HG03565 (cell line): ENCODE results near the gene SLC49A3.
"Not testable (repeated sequence)": the region's sequence is repeated elsewhere in the genome, so short reads cannot be mapped to it uniquely, and the experiment has no call there.

ENCODE experiments used
- ATAC-seq: cut with Tn5 transposase; IDR thresholded peaks from one replicate; pipeline ENCODE4 v1.9.1; 2021; ENCODE audit warnings: mild to moderate bottlenecking, moderate library complexity; ENCODE audit not compliant: unreplicated experiment

SLC49A3 gene

GRCh38 chr4:681736-682451 lies 7.1 kb downstream of the SLC49A3 start:
- no peak for ATAC-seq

- ATAC-seq, result no peak
Measured at GRCh38 chr4:680928-681645, 7.9 kb downstream of the SLC49A3 start.

GRCh38 chr4:680551-680927 lies 8.4 kb downstream of the SLC49A3 start:
- ATAC-seq, result no peak

GRCh38 chr4:680091-680490 lies 8.9 kb downstream of the SLC49A3 start:
- ATAC-seq, result no peak

GRCh38 chr4:679629-680028 lies 9.3 kb downstream of the SLC49A3 start:
- no peak for ATAC-seq

- ATAC-seq, result no peak
Measured at GRCh38 chr4:679104-679481, 9.9 kb downstream of the SLC49A3 start.

- ATAC-seq, result no peak
Measured at GRCh38 chr4:678331-679103, 10.4 kb downstream of the SLC49A3 start.

GRCh38 chr4:677431-678293 lies 11.3 kb downstream of the SLC49A3 start:
- no peak for ATAC-seq

GRCh38 chr4:676871-677235 lies 12.1 kb downstream of the SLC49A3 start:
- ATAC-seq, result no peak

GRCh38 chr4:675980-676870 lies 12.7 kb downstream of the SLC49A3 start:
- no peak for ATAC-seq

GRCh38 chr4:675036-675882 lies 13.7 kb downstream of the SLC49A3 start:
- ATAC-seq, result no peak

GRCh38 chr4:674172-675035 lies 14.5 kb downstream of the SLC49A3 start, which contains the start of the genes ATP5ME and MYL5:
Gene ATP5ME (minus strand): TSS chr4:674276. CDS start chr4:674247, 29 bp downstream.
Gene MYL5 (plus strand): TSS chr4:674542. CDS start chr4:678027, 3,485 bp downstream.
- peak; percentile 75 for ATAC-seq

GRCh38 chr4:673349-674091 lies 15.4 kb downstream of the SLC49A3 start:
- no peak for ATAC-seq

GRCh38 chr4:671769-672168 lies 17.2 kb downstream of the SLC49A3 start:
- ATAC-seq, result no peak

- not testable (repeated sequence) for ATAC-seq
Measured at GRCh38 chr4:669806-670559, 19.0 kb downstream of the SLC49A3 start.

GRCh38 chr4:668219-668618 lies 20.7 kb downstream of the SLC49A3 start:
- not testable (repeated sequence) for ATAC-seq
